ENCODE results near the gene MOV10. TPM values are rescaled to one million over a fixed set of nuclear protein-coding genes. Genes with fewer than 3 reads are reported as not detected.

Gene MOV10
- total and polyA plus RNA-seq, 8 donors: 17.7 to 89.9 (median 25.2) TPM

GRCh38 chr1:112651205-112651604 is 23.3 kb upstream of the MOV10 start:
- DNase-seq (no peak), ATAC-seq (no peak), FAIRE-seq (no peak)
- H3K27ac ChIP-seq: no peak overlapping the region
- TF ChIP-seq CTCF (IDR thresholded peaks at IDR 0.05): no peak
- H3K27me3 ChIP-seq: no peaks in the 10 kb centered on the region
- 97 to 98% methylated on average over 1 of the region's 1 CpG for WGBS, 2 donors
- H3K4me3 ChIP-seq: no peak overlapping the region
- H3K36me3 ChIP-seq: peaks cover 0 to 31% (median 14%) of the 10 kb centered on the region in 3 donors
- no peaks in the 10 kb centered on the region for H3K9me3 ChIP-seq
- H3K4me1 ChIP-seq: no peaks in the 10 kb centered on the region
- intact Hi-C loops (cut with DNase I): no loop called here

- ATAC-seq (no peak), FAIRE-seq (no peak), DNase-seq (no peak)
- Histone ChIP-seq H3K4me3 (no peak overlapping the region), H3K36me3 (peaks cover 0 to 43% (median 0%) of the 10 kb centered on the region in 3 donors), H3K4me1 (no peaks in the 10 kb centered on the region), H3K27ac (no peak overlapping the region), H3K27me3 (no peaks in the 10 kb centered on the region), H3K9me3 (no peaks in the 10 kb centered on the region)
- no peak for TF ChIP-seq CTCF (IDR thresholded peaks at IDR 0.05)
- 76 to 91% methylated on average over 3 of the region's 3 CpGs for WGBS, 2 donors
- intact Hi-C loops (cut with DNase I): no loop called here
Measured at GRCh38 chr1:112665857-112666256, 8.6 kb upstream of the MOV10 start.

- DNase-seq: no peak
- H3K4me1 ChIP-seq: no peaks in the 10 kb centered on the region
- H3K36me3 ChIP-seq: peaks cover 0 to 32% (median 0%) of the 10 kb centered on the region in 3 donors
- intact Hi-C loops (cut with DNase I): no loop called here
- no peak overlapping the region for H3K4me3 ChIP-seq
- WGBS, 2 donors: 89 to 93% methylated on average over 2 of the region's 2 CpGs
- H3K27ac ChIP-seq: no peak overlapping the region
- TF ChIP-seq CTCF (IDR thresholded peaks at IDR 0.05): no peak
- no peak for FAIRE-seq
- ATAC-seq: no peak
- no peaks in the 10 kb centered on the region for H3K9me3 ChIP-seq
- H3K27me3 ChIP-seq: no peaks in the 10 kb centered on the region
Measured at GRCh38 chr1:112666946-112667345, 7.5 kb upstream of the MOV10 start.

GRCh38 chr1:112672009-112672408 is 2.5 kb upstream of the MOV10 start:
- DNase-seq (no peak), ATAC-seq (no peak), FAIRE-seq (no peak)
- H3K27ac ChIP-seq: no peak overlapping the region
- no peak for TF ChIP-seq CTCF (IDR thresholded peaks at IDR 0.05)
- H3K27me3 ChIP-seq: no peaks in the 10 kb centered on the region
- no peaks in the 10 kb centered on the region for H3K9me3 ChIP-seq
- 80 to 87% methylated on average over 2 of the region's 2 CpGs for WGBS, 2 donors
- H3K36me3 ChIP-seq: peaks cover 0 to 20% (median 0%) of the 10 kb centered on the region in 3 donors
- H3K4me3 ChIP-seq: no peak overlapping the region
- peaks cover 0 to 8% (median 5%) of the 10 kb centered on the region in 3 donors for H3K4me1 ChIP-seq
- intact Hi-C loops (cut with DNase I): no loop called here

GRCh38 chr1:112672842-112673241 is 1.6 kb upstream of the MOV10 start:
- no peak for TF ChIP-seq CTCF (IDR thresholded peaks at IDR 0.05)
- FAIRE-seq (no peak), ATAC-seq (no peak), DNase-seq (no peak)
- H3K27me3 ChIP-seq: no peaks in the 10 kb centered on the region
- H3K4me3 ChIP-seq: no peak overlapping the region
- WGBS, 2 donors: 89 to 93% methylated on average over 1 of the region's 1 CpG
- peaks cover 0 to 8% (median 5%) of the 10 kb centered on the region in 3 donors for H3K4me1 ChIP-seq
- intact Hi-C loops (cut with DNase I): no loop called here
- H3K36me3 ChIP-seq: peaks cover 0 to 12% (median 0%) of the 10 kb centered on the region in 3 donors
- H3K9me3 ChIP-seq: no peaks in the 10 kb centered on the region
- no peak overlapping the region for H3K27ac ChIP-seq

All from pancreas (tissue), 10 donors.